ENCODE measurements around the gene STK24.

STK24 gene

DNA sequence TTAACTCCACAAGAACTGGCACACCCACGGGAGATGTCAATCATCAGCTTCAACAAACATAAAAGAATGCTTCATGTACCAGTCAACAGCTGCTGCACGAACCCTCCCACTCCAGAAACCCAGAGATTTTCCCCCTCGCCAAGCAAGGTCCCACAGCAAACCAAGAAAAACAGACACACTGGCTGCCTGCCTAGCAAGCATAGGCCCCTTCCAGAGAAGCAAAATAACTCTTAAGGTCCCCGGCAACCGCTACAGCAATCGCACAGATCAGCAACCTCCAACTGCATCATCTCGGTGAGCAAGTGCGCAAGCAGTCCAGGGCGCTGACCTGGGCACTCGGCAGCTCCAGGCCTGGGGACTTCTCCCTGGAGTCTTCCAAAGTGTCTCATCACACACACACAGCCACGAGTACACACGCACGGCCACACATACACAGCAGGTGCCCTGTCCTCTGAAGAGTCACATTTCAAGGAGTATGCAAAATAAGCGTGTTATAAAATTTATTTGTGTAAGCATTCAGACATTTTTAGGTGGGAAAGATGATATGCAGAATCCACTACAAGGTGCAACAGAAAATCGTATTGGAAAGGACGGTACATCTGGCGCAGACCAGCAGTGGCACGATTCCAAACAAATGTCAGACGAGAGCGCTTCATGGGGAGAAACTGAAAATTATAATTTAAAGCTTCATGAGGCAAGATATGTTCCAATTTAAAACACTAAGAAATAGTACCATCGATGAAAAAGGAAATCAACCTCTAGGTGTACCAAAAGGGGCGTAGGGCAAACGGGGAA, 125.0 kb downstream of the STK24 start:
- TF ChIP-seq TAF1 (IDR thresholded peaks at IDR 0.05; ENCODE audit: low read depth) (no peak), EP300 (IDR thresholded peaks at IDR 0.05; ENCODE audit: borderline replicate concordance) (no peak), FOXM1 (IDR thresholded peaks at IDR 0.05; ENCODE audit: borderline replicate concordance, low read depth) (no peak)
- TF ChIP-seq, protein P1, sequence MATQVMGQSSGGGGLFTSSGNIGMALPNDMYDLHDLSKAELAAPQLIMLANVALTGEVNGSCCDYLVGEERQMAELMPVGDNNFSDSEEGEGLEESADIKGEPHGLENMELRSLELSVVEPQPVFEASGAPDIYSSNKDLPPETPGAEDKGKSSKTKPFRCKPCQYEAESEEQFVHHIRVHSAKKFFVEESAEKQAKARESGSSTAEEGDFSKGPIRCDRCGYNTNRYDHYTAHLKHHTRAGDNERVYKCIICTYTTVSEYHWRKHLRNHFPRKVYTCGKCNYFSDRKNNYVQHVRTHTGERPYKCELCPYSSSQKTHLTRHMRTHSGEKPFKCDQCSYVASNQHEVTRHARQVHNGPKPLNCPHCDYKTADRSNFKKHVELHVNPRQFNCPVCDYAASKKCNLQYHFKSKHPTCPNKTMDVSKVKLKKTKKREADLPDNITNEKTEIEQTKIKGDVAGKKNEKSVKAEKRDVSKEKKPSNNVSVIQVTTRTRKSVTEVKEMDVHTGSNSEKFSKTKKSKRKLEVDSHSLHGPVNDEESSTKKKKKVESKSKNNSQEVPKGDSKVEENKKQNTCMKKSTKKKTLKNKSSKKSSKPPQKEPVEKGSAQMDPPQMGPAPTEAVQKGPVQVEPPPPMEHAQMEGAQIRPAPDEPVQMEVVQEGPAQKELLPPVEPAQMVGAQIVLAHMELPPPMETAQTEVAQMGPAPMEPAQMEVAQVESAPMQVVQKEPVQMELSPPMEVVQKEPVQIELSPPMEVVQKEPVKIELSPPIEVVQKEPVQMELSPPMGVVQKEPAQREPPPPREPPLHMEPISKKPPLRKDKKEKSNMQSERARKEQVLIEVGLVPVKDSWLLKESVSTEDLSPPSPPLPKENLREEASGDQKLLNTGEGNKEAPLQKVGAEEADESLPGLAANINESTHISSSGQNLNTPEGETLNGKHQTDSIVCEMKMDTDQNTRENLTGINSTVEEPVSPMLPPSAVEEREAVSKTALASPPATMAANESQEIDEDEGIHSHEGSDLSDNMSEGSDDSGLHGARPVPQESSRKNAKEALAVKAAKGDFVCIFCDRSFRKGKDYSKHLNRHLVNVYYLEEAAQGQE (IDR thresholded peaks at IDR 0.05; ENCODE audit: low read depth), result no peak

DNA sequence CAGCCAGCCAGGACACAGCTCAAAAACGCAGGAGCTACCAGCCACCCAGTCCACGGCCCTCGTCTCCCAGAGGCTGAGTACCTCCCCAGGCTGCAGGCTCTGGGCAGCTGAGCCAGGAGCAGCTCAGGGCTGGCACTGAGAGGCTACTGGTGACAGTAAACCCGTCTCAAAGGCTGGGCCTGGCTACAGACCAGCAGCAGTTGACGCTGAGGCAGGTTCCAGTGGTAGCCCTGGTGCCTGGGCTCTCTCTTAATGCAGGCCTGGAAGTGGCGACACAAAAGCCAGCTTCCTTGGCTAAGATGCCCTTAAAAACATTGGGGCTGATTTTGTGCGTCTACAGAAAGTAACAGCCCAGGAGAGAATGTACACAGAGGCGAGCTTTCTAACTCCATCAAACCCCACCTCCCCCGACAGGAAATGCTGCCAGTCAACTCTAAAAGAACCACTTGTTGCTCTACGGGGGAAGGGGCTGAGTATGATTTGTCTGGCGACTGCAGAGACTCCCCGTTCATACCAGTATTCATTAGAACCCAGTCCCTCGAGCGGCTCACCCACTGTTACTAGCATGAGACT, 126.3 kb downstream of the STK24 start:
- no peak for TF ChIP-seq EGR1 (IDR thresholded peaks at IDR 0.05)
- no peak for TF ChIP-seq RAD21 (IDR thresholded peaks at IDR 0.05; ENCODE audit: low read depth)
- no peak for TF ChIP-seq CREB1 (IDR thresholded peaks at IDR 0.05; ENCODE audit: low read depth)
- no peak for TF ChIP-seq TCF12 (IDR thresholded peaks at IDR 0.05; ENCODE audit: low read depth)
- TF ChIP-seq, protein P1 (IDR thresholded peaks at IDR 0.05; ENCODE audit: low read depth), result no peak
- TF ChIP-seq, protein P2, sequence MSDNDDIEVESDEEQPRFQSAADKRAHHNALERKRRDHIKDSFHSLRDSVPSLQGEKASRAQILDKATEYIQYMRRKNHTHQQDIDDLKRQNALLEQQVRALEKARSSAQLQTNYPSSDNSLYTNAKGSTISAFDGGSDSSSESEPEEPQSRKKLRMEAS (IDR thresholded peaks at IDR 0.05), result no peak
- TF ChIP-seq YY1 (IDR thresholded peaks at IDR 0.05; ENCODE audit: low read depth), result no peak
- no peak for TF ChIP-seq TAF1 (IDR thresholded peaks at IDR 0.05; ENCODE audit: low read depth)

DNA sequence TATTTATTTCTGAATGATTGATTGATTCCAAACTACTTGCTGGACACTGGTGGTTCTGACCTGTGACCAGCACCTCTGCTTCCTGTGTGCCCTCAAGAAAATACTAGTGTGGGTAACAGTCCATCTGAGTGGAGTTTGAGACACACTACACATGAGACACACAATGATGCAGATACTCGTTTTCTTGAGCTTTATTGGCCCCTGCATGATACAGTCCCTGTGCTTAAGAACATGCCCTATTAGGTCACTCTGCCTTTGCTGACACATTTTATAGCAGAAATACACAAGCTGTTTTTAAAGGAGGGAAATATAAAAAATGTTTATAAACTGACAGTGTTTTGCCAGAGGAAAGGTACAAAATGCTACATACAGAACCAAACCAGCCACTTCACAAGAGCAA, 126.9 kb downstream of the STK24 start:
- TF ChIP-seq YY1 (IDR thresholded peaks at IDR 0.05; ENCODE audit: low read depth), result no peak
- TF ChIP-seq TAF1 (IDR thresholded peaks at IDR 0.05; ENCODE audit: low read depth), result no peak
- TF ChIP-seq, protein P3, sequence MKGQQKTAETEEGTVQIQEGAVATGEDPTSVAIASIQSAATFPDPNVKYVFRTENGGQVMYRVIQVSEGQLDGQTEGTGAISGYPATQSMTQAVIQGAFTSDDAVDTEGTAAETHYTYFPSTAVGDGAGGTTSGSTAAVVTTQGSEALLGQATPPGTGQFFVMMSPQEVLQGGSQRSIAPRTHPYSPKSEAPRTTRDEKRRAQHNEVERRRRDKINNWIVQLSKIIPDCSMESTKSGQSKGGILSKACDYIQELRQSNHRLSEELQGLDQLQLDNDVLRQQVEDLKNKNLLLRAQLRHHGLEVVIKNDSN (IDR thresholded peaks at IDR 0.05), result no peak
- TF ChIP-seq EGR1 (IDR thresholded peaks at IDR 0.05), result no peak
- no peak for TF ChIP-seq EP300 (IDR thresholded peaks at IDR 0.05; ENCODE audit: borderline replicate concordance)

DNA sequence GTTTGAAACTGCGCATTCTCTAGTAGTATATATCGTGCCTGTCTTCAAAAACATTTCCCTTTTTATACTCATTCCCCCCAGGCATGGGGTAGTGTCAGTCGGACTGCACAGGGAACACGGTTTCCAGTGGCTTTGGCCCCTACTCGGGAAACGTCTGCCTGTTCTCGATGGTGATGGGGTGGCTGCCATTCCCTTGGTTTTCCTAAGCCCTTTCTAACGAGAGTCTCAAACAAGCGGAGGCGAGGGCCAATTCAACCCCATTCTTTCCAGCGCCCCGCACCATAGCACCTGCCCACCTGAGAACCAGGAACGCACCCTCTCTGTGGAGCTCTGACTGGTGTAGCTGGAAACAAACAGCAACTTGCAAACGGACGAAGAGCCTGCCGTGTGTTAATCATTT, 127.6 kb downstream of the STK24 start:
- no peak for TF ChIP-seq TEAD4 (IDR thresholded peaks at IDR 0.05)
- TF ChIP-seq TCF12 (IDR thresholded peaks at IDR 0.05; ENCODE audit: low read depth), result no peak
- no peak for TF ChIP-seq EP300 (IDR thresholded peaks at IDR 0.05; ENCODE audit: borderline replicate concordance)
- no peak for TF ChIP-seq CEBPB (IDR thresholded peaks at IDR 0.05)
- TF ChIP-seq, protein P2 (IDR thresholded peaks at IDR 0.05), result no peak
- TF ChIP-seq, protein P3 (IDR thresholded peaks at IDR 0.05), result no peak
- TF ChIP-seq NFIC (IDR thresholded peaks at IDR 0.05), result no peak
- TF ChIP-seq EGR1 (IDR thresholded peaks at IDR 0.05), result no peak

DNA sequence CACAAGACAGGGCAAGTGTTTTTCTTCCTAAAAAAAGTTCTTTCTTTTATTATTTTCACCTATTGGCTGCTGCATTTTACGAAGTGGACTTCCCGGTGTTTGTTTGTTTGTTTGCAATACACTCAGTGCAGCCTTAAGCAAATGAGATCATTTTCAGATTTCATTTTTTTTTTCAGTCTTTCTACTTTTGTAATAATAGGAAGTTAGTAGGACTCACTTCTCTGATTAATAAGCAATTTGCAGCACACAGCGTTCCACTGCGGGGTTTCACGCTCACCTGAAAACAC, 128.3 kb downstream of the STK24 start:
- TF ChIP-seq TAF1 (IDR thresholded peaks at IDR 0.05; ENCODE audit: low read depth) (no peak), TEAD4 (IDR thresholded peaks at IDR 0.05) (no peak), EP300 (IDR thresholded peaks at IDR 0.05; ENCODE audit: borderline replicate concordance) (no peak), CREB1 (IDR thresholded peaks at IDR 0.05; ENCODE audit: low read depth) (no peak), NFIC (IDR thresholded peaks at IDR 0.05) (no peak), CEBPB (IDR thresholded peaks at IDR 0.05) (no peak), EGR1 (IDR thresholded peaks at IDR 0.05) (no peak), FOXM1 (IDR thresholded peaks at IDR 0.05; ENCODE audit: borderline replicate concordance, low read depth) (no peak), YY1 (IDR thresholded peaks at IDR 0.05; ENCODE audit: low read depth) (no peak), RAD21 (IDR thresholded peaks at IDR 0.05; ENCODE audit: low read depth) (no peak), ZBTB7A (IDR thresholded peaks at IDR 0.05; ENCODE audit: low read depth) (no peak), TCF12 (IDR thresholded peaks at IDR 0.05; ENCODE audit: low read depth) (no peak)
- TF ChIP-seq, protein P1 (IDR thresholded peaks at IDR 0.05; ENCODE audit: low read depth), result no peak
- TF ChIP-seq, protein P3 (IDR thresholded peaks at IDR 0.05), result no peak
- TF ChIP-seq, protein P2 (IDR thresholded peaks at IDR 0.05), result no peak
